ENCODE results near the gene SCP2.

SCP2 gene

GRCh38 chr1:53060579-53060978, 133.5 kb downstream of the SCP2 start:
- TF ChIP-seq, protein P1, sequence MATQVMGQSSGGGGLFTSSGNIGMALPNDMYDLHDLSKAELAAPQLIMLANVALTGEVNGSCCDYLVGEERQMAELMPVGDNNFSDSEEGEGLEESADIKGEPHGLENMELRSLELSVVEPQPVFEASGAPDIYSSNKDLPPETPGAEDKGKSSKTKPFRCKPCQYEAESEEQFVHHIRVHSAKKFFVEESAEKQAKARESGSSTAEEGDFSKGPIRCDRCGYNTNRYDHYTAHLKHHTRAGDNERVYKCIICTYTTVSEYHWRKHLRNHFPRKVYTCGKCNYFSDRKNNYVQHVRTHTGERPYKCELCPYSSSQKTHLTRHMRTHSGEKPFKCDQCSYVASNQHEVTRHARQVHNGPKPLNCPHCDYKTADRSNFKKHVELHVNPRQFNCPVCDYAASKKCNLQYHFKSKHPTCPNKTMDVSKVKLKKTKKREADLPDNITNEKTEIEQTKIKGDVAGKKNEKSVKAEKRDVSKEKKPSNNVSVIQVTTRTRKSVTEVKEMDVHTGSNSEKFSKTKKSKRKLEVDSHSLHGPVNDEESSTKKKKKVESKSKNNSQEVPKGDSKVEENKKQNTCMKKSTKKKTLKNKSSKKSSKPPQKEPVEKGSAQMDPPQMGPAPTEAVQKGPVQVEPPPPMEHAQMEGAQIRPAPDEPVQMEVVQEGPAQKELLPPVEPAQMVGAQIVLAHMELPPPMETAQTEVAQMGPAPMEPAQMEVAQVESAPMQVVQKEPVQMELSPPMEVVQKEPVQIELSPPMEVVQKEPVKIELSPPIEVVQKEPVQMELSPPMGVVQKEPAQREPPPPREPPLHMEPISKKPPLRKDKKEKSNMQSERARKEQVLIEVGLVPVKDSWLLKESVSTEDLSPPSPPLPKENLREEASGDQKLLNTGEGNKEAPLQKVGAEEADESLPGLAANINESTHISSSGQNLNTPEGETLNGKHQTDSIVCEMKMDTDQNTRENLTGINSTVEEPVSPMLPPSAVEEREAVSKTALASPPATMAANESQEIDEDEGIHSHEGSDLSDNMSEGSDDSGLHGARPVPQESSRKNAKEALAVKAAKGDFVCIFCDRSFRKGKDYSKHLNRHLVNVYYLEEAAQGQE (IDR thresholded peaks at IDR 0.05; ENCODE audit: low read depth) = no peak
- TF ChIP-seq YY1 (IDR thresholded peaks at IDR 0.05; ENCODE audit: low read depth) (no peak), TEAD4 (IDR thresholded peaks at IDR 0.05) (no peak), TCF12 (IDR thresholded peaks at IDR 0.05; ENCODE audit: low read depth) (no peak), CEBPB (IDR thresholded peaks at IDR 0.05) (no peak), RAD21 (IDR thresholded peaks at IDR 0.05; ENCODE audit: low read depth) (no peak), EGR1 (IDR thresholded peaks at IDR 0.05) (no peak), FOXM1 (IDR thresholded peaks at IDR 0.05; ENCODE audit: borderline replicate concordance, low read depth) (no peak), ZBTB7A (IDR thresholded peaks at IDR 0.05; ENCODE audit: low read depth) (no peak), NFIC (IDR thresholded peaks at IDR 0.05) (no peak), CREB1 (IDR thresholded peaks at IDR 0.05; ENCODE audit: low read depth) (no peak), EP300 (IDR thresholded peaks at IDR 0.05; ENCODE audit: borderline replicate concordance) (no peak), USF1 (IDR thresholded peaks at IDR 0.05) (no peak), TAF1 (IDR thresholded peaks at IDR 0.05; ENCODE audit: low read depth) (no peak)
- TF ChIP-seq, protein P2, sequence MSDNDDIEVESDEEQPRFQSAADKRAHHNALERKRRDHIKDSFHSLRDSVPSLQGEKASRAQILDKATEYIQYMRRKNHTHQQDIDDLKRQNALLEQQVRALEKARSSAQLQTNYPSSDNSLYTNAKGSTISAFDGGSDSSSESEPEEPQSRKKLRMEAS (IDR thresholded peaks at IDR 0.05) = no peak

DNA sequence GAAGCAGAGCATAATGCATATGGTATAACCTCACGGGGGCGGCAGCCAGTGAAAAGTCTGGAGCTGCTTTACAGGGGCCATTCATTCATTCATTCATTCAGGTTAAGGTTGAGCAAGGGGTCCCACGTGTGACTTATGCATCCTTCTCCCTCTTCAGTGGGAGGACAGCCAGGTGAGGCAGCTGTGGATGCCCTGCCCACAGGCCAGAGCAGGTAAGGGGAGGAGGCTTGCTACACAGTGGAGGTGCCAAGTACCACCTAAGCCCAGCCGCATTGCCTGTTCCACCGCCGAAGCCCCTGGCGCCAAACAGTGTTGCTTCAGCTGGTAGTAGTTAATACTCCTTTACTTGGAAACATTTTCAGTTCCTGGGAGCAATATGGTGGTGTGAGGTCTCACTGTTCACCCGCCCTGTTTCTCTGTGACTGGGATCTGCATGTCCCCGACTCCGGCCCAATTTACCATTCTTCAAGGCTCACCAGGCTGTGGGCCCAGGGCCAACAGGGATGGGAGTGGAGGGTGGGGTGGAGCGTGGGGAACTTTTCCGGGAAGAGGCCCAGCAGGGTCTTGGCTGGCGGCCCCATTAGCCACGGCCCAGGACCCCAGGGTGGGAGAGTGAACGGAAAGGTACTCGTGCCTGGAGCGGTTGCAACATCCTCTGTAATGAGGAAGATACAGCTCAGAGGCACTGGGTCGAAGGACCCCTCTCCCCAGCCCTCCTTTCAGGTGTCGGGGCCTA, 134.2 kb downstream of the SCP2 start:
- TF ChIP-seq TEAD4 (IDR thresholded peaks at IDR 0.05) (no peak), TCF12 (IDR thresholded peaks at IDR 0.05; ENCODE audit: low read depth) (0 out of 2 replicates have a peak, but pooled peaks have one; percentile 7)

- TF ChIP-seq CREB1 (IDR thresholded peaks at IDR 0.05; ENCODE audit: low read depth) (no peak), ZBTB7A (IDR thresholded peaks at IDR 0.05; ENCODE audit: low read depth) (peak; percentile 50; the same call in 1 of the 2 replicates), TCF12 (IDR thresholded peaks at IDR 0.05; ENCODE audit: low read depth) (0 out of 2 replicates have a peak, but pooled peaks have one; percentile 5)
Measured at GRCh38 chr1:53061859-53062707, 135.0 kb downstream of the SCP2 start, which contains the start of gene PODN. TSS of gene PODN (plus strand) at chr1:53062213. CDS start at chr1:53069856, 7,643 bp downstream.

DNA sequence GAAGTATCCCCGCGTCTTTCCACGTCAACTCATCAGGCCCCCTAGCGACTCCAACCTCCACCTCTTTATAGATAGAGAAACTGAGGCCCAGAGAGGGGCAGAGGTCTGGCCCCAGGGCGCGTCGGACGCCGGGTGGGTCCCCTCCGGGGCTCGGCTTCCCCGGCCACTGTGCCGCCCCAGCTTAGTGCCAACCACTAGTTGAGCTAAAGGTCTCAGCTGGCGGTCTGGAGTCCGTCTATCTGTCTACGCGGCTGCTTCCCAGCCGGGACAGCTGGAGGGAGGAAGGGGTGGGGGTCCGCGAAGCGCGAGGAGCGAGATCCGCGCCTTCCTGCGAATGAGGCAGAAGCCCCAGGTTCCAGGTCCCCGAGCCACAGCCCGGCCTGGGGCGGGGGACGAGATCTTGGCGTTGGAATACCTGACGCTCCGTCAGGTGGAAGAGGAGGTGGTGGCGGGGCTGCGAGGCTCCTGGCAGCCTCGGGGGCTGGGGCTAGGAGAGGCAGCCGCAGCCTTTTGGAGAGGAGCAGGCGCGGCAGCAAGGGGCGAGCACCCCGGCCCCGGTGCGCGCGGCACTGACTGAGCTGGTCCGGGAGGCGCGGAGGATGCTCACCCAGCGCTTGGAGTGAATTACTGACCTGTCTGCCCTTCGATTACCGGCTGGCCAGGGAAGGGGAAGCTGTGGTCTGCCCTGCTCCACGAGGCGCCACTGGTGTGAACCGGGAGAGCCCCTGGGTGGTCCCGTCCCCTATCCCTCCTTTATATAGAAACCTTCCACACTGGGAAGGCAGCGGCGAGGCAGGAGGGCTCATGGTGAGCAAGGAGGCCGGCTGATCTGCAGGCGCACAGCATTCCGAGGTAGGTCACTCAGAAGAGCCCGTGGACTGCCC, 135.9 kb downstream of the SCP2 start:
- no peak for TF ChIP-seq FOXM1 (IDR thresholded peaks at IDR 0.05; ENCODE audit: borderline replicate concordance, low read depth)

DNA sequence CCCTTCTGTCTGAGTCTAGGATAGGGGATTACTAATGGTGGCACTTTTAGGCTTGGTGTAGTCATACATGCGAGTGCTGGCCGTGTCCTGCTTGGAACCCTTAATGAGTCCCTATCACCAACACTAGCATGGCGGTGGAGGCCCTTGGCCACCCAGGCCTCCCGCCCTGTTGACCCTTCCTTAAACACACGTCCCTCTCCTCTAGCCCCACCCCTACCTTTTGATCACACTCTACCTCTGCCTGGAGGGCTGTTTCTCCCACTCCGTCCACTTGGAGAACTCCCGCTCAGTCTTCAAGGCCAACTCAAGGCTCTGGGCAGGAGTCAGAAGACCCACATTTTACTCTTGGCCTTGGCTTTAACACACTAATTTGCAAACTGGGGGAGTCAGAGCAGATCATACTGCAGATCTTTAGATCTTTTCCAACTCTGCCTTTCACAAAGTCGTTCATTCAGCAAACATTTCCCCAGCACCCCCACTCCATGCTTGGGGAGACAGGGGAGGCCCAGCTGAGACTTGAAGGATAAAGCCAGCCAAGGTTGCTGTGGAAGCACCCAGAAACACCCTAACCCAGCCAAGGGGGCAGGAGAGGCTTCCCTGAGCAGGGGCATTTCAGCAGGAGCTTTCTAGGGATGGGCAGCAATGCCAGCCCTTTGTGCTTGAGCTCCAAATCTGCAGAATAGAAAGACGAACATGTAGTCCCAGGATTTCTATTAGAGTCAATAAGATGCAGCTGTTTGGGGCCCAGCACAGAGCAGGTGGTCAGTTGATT, 136.9 kb downstream of the SCP2 start:
- TF ChIP-seq NFIC (IDR thresholded peaks at IDR 0.05) = no peak
- TF ChIP-seq, protein P1 (IDR thresholded peaks at IDR 0.05; ENCODE audit: low read depth) = no peak
- TF ChIP-seq, protein P2 (IDR thresholded peaks at IDR 0.05) = no peak
- TF ChIP-seq EP300 (IDR thresholded peaks at IDR 0.05; ENCODE audit: borderline replicate concordance) = no peak
- TF ChIP-seq TEAD4 (IDR thresholded peaks at IDR 0.05) = no peak
- TF ChIP-seq EGR1 (IDR thresholded peaks at IDR 0.05) = no peak
- TF ChIP-seq RAD21 (IDR thresholded peaks at IDR 0.05; ENCODE audit: low read depth) = no peak
- no peak for TF ChIP-seq TCF12 (IDR thresholded peaks at IDR 0.05; ENCODE audit: low read depth)

Measured in Ishikawa (cell line).